T-helper 1 cell treated with Interleukin-12 subunit alpha and Interleukin-12 subunit beta and Interleukin-4 antibody, amounts not matched to agents 30 μg/mL and 1 μg/mL, for 36 hours (primary cell): Measurements from ENCODE around the gene WNT8B.

Experiments used
- H3K27ac Mint-ChIP-seq: one replicate; pipeline ENCODE4 v1.8.0; 2021; ENCODE audit warnings: mild to moderate bottlenecking, mixed read lengths
- H3K27me3 Mint-ChIP-seq: one replicate; pipeline ENCODE4 v1.8.0; 2021; ENCODE audit warnings: low read depth, mixed read lengths
- H3K36me3 Mint-ChIP-seq: one replicate; pipeline ENCODE4 v1.8.0; 2021; ENCODE audit warnings: low read depth, mixed read lengths
- H3K4me1 Mint-ChIP-seq: one replicate; pipeline ENCODE4 v1.8.0; 2021; ENCODE audit warnings: low read depth, mixed read lengths
- H3K4me3 Mint-ChIP-seq: one replicate; pipeline ENCODE4 v1.8.0; 2021; ENCODE audit warnings: mild to moderate bottlenecking, moderate library complexity, mixed read lengths
- H3K9me3 Mint-ChIP-seq: one replicate; pipeline ENCODE4 v1.8.0; 2021; ENCODE audit warnings: mixed read lengths

WNT8B gene

GRCh38 chr10:100470367-100470766 is 7.6 kb downstream of the WNT8B start:
- Mint-ChIP-seq H3K9me3 (no peaks in the 10 kb centered on the region), H3K27ac (no peak overlapping the region), H3K4me3 (no peak overlapping the region), H3K36me3 (peaks cover 33% of the 10 kb centered on the region), H3K27me3 (no peaks in the 10 kb centered on the region), H3K4me1 (no peaks in the 10 kb centered on the region)

- Mint-ChIP-seq H3K4me3 (no peak overlapping the region), H3K4me1 (peaks cover 15% of the 10 kb centered on the region), H3K27me3 (no peaks in the 10 kb centered on the region), H3K9me3 (no peaks in the 10 kb centered on the region), H3K27ac (no peak overlapping the region), H3K36me3 (peaks cover 18% of the 10 kb centered on the region)
Observed at GRCh38 chr10:100477970-100478369, 15.2 kb downstream of the WNT8B start.

- no peaks in the 10 kb centered on the region for H3K9me3 Mint-ChIP-seq
- no peak overlapping the region for H3K4me3 Mint-ChIP-seq
- no peak overlapping the region for H3K27ac Mint-ChIP-seq
- H3K36me3 Mint-ChIP-seq, result peaks cover 21% of the 10 kb centered on the region
- peaks cover 25% of the 10 kb centered on the region for H3K4me1 Mint-ChIP-seq
- no peaks in the 10 kb centered on the region for H3K27me3 Mint-ChIP-seq
Observed at GRCh38 chr10:100479037-100479436, 16.2 kb downstream of the WNT8B start.

GRCh38 chr10:100480002-100480401 is 17.2 kb downstream of the WNT8B start:
- peaks cover 26% of the 10 kb centered on the region for H3K36me3 Mint-ChIP-seq

GRCh38 chr10:100481462-100482081 is 18.8 kb downstream of the WNT8B start:
- Mint-ChIP-seq H3K4me1 (peaks cover 32% of the 10 kb centered on the region), H3K27ac (peak overlapping the region; percentile 39), H3K4me3 (peak overlapping the region; percentile 70)

More at GRCh38 chr10:100480002-100480401, 17.2 kb downstream of the WNT8B start:
- Mint-ChIP-seq H3K4me3 (no peak overlapping the region), H3K9me3 (no peaks in the 10 kb centered on the region), H3K27ac (no peak overlapping the region), H3K4me1 (peaks cover 32% of the 10 kb centered on the region), H3K27me3 (no peaks in the 10 kb centered on the region)

GRCh38 chr10:100482181-100482833 is 19.5 kb downstream of the WNT8B start:
- peak overlapping the region; percentile 70 for H3K4me3 Mint-ChIP-seq
- peaks cover 32% of the 10 kb centered on the region for H3K4me1 Mint-ChIP-seq
- H3K36me3 Mint-ChIP-seq, result peaks cover 38% of the 10 kb centered on the region
- no peaks in the 10 kb centered on the region for H3K27me3 Mint-ChIP-seq
- no peaks in the 10 kb centered on the region for H3K9me3 Mint-ChIP-seq
- no peak overlapping the region for H3K27ac Mint-ChIP-seq

More at GRCh38 chr10:100481462-100482081, 18.8 kb downstream of the WNT8B start:
- Mint-ChIP-seq H3K9me3 (no peaks in the 10 kb centered on the region), H3K27me3 (no peaks in the 10 kb centered on the region), H3K36me3 (peaks cover 35% of the 10 kb centered on the region)

- no peaks in the 10 kb centered on the region for H3K9me3 Mint-ChIP-seq
- peak overlapping the region; percentile 7 for H3K27ac Mint-ChIP-seq
- H3K27me3 Mint-ChIP-seq, result no peaks in the 10 kb centered on the region
- peaks cover 32% of the 10 kb centered on the region for H3K4me1 Mint-ChIP-seq
- peaks cover 42% of the 10 kb centered on the region for H3K36me3 Mint-ChIP-seq
- H3K4me3 Mint-ChIP-seq, result peak overlapping the region; percentile 70
Observed at GRCh38 chr10:100482834-100483185, 20.0 kb downstream of the WNT8B start.

- peak overlapping the region; percentile 70 for H3K4me3 Mint-ChIP-seq
- H3K27me3 Mint-ChIP-seq, result no peaks in the 10 kb centered on the region
- H3K4me1 Mint-ChIP-seq, result peaks cover 31% of the 10 kb centered on the region
- no peaks in the 10 kb centered on the region for H3K9me3 Mint-ChIP-seq
- peak overlapping the region; percentile 7 for H3K27ac Mint-ChIP-seq
- peaks cover 47% of the 10 kb centered on the region for H3K36me3 Mint-ChIP-seq
Observed at GRCh38 chr10:100483876-100484666, 21.3 kb downstream of the WNT8B start.

GRCh38 chr10:100485366-100485765 is 22.6 kb downstream of the WNT8B start:
- H3K27ac Mint-ChIP-seq, result no peak overlapping the region
- H3K4me1 Mint-ChIP-seq, result peaks cover 36% of the 10 kb centered on the region
- H3K9me3 Mint-ChIP-seq, result no peaks in the 10 kb centered on the region
- H3K4me3 Mint-ChIP-seq, result no peak overlapping the region
- H3K27me3 Mint-ChIP-seq, result no peaks in the 10 kb centered on the region
- peaks cover 53% of the 10 kb centered on the region for H3K36me3 Mint-ChIP-seq

- Mint-ChIP-seq H3K27me3 (no peaks in the 10 kb centered on the region), H3K4me1 (peaks cover 38% of the 10 kb centered on the region), H3K27ac (no peak overlapping the region), H3K36me3 (peaks cover 57% of the 10 kb centered on the region), H3K4me3 (no peak overlapping the region), H3K9me3 (no peaks in the 10 kb centered on the region)
Observed at GRCh38 chr10:100485801-100486495, 23.1 kb downstream of the WNT8B start.

- Mint-ChIP-seq H3K4me3 (no peak overlapping the region), H3K27ac (no peak overlapping the region), H3K9me3 (no peaks in the 10 kb centered on the region), H3K4me1 (peaks cover 34% of the 10 kb centered on the region), H3K27me3 (no peaks in the 10 kb centered on the region), H3K36me3 (peaks cover 65% of the 10 kb centered on the region)
Observed at GRCh38 chr10:100487529-100487928, 24.7 kb downstream of the WNT8B start.

- Mint-ChIP-seq H3K27me3 (no peaks in the 10 kb centered on the region), H3K9me3 (no peaks in the 10 kb centered on the region), H3K4me3 (no peak overlapping the region), H3K27ac (no peak overlapping the region), H3K4me1 (peaks cover 29% of the 10 kb centered on the region), H3K36me3 (peaks cover 70% of the 10 kb centered on the region)
Observed at GRCh38 chr10:100489396-100489795, 26.6 kb downstream of the WNT8B start.

GRCh38 chr10:100490531-100490930 is 27.7 kb downstream of the WNT8B start:
- Mint-ChIP-seq H3K9me3 (no peaks in the 10 kb centered on the region), H3K27me3 (no peaks in the 10 kb centered on the region), H3K4me3 (no peak overlapping the region), H3K4me1 (peaks cover 29% of the 10 kb centered on the region), H3K27ac (peak overlapping the region; percentile 11), H3K36me3 (peaks cover 70% of the 10 kb centered on the region)

- H3K9me3 Mint-ChIP-seq, result no peaks in the 10 kb centered on the region
- H3K4me3 Mint-ChIP-seq, result no peak overlapping the region
- H3K4me1 Mint-ChIP-seq, result peaks cover 63% of the 10 kb centered on the region
- peaks cover 70% of the 10 kb centered on the region for H3K36me3 Mint-ChIP-seq
- no peaks in the 10 kb centered on the region for H3K27me3 Mint-ChIP-seq
- peak overlapping the region; percentile 64 for H3K27ac Mint-ChIP-seq
Observed at GRCh38 chr10:100496567-100496966, 33.8 kb downstream of the WNT8B start.
